Omental fat pad (tissue), 4 donors: ENCODE results near the gene TRIM46. TPM values are rescaled to one million over a fixed set of nuclear protein-coding genes. Genes with fewer than 3 reads are reported as not detected.
A peak's percentile ranks its signal among the peaks of the same experiment; 100 is the strongest.

Source experiments
- ATAC-seq: fragments of 150-250 bp; one replicate; pipeline ENCODE4 v1.9.1; 2016; ENCODE audit warnings: mild to moderate bottlenecking, moderate library complexity; ENCODE audit not compliant: low FRiP score
- DNase-seq: peaks from one replicate; pipeline ENCODE4 v3.0.0-alpha.2; 2019; ENCODE audit warnings: low spot score
- CTCF ChIP-seq, 3 donors: fragments of 450-650 bp; IDR thresholded peaks; one replicate each; pipeline ENCODE4 v1.5.1; 2016 to 2017; ENCODE audit warnings: antibody characterized with exemption in 3 of 3, mild to moderate bottlenecking in 3 of 3, moderate library complexity in 2 of 3
- total RNA-seq, 4 donors: library from RNA; depleted of rRNA; stranded (reverse); fragments of >200 nt; gene quantifications; one replicate each; pipeline ENCODE4 v1.1.0, GENCODE V29; 2016

Gene TRIM46
- total RNA-seq, 4 donors from 2014 or later, result 0.36 to 1.4 (median 1.1) TPM

- TF ChIP-seq CTCF (IDR thresholded peaks at IDR 0.05), result no peak
- ATAC-seq (no peak), DNase-seq (peak; percentile 19)
Observed at GRCh38 chr1:155179112-155180031, 5.7 kb downstream of the TRIM46 start.

DNA sequence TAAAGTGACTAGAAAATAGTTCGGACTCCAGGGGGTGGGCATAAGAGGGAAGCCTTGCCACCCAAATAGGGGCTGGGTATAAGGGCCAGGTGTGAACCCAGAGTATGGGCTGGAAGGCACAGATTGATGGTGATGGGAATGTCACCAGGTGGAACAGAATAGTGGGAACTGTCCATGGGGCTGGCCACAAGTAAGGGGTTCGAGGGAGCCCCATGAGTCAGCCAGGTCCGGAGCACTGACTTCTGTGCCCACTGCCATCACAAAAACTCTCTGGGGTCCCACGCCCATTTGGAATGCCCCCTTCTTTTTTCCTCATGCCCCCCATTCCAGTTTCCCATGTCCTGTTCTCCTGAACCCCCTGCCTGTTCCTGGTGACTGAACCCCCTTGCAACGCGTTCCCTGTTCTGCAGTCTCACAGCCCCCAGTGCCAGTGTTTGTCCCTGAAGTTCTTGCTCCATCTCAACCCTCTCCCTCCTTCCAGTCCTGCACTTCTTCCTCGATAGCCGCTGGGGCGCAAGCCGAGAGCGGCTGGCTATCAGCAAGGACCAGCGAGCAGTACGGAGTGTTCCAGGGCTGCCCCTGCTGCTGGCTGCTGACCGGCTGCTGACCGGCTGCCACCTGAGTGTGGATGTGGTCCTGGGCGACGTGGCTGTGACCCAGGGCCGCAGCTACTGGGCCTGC, 7.9 kb downstream of the TRIM46 start:
- TF ChIP-seq CTCF (IDR thresholded peaks at IDR 0.05), result no peak
- no peak for DNase-seq

DNA sequence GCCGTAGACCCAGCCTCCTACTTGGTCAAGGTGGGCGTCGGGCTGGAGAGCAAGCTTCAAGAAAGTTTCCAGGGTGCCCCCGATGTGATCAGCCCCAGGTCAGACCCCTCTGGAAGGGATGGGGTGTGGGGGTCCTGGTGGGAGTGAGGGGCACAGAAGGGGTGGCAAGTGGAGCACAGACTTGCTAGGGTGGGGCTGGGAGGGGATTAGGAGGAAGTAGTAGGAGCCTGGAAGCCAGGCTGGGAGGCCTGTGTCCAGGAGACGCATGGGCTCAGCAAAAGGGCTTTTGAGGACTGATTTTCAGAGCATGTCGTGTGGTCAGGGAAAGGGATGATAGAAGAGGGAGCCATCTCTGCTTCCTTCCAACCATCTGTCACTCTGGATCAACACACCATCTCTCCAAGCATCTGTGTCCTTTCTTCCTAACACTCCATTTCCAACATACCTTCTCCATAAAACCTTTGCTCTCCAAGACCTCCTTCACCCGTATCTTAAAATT, 8.5 kb downstream of the TRIM46 start:
- TF ChIP-seq CTCF (IDR thresholded peaks at IDR 0.05), result no peak
- peak; percentile 17 for DNase-seq
- no peak for ATAC-seq

More for the DNA sequence above, 7.9 kb downstream of the TRIM46 start:
- no peak for ATAC-seq

GRCh38 chr1:155183775-155184221, 10.1 kb downstream of the TRIM46 start:
- no peak for TF ChIP-seq CTCF (IDR thresholded peaks at IDR 0.05)
- ATAC-seq, result no peak
- no peak for DNase-seq

DNA sequence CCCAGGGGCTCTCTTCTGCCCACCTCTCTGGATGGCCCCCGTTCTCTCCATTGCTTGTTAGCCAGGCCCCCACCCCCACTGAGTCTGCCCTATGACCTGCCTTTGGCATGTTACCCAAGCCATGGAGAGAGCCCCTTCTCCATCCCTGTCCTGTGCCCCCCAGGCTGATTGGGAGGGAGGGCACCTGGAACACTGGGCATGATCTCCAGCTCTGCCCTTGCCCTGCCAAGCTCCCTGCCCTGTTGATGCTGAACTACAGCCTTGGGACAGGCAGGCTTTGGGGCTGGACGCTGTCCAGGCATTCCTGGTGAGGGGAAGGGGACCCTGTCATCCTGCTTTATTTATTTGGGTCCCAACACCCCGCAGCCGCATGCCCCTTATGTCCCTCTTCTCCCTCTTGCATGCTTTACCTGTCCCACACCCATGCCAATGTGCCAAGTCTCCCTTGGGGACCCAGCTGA, 10.7 kb downstream of the TRIM46 start:
- ATAC-seq (no peak), DNase-seq (no peak)
- no peak for TF ChIP-seq CTCF (IDR thresholded peaks at IDR 0.05)

GRCh38 chr1:155184835-155185782, 11.5 kb downstream of the TRIM46 start:
- no peak for TF ChIP-seq CTCF (IDR thresholded peaks at IDR 0.05)
- DNase-seq (no peak), ATAC-seq (no peak)
